SU-DHL-6 (cell line): Measurements from ENCODE around the gene EML4.
"Not testable (repeated sequence)": the region's sequence is repeated elsewhere in the genome, so short reads cannot be mapped to it uniquely, and the experiment has no call there.

Experiments
- EZH2phosphoT487 ChIP-seq: fragments of 200-600 bp; sonication (generic), shearing (Covaris generic); conservative IDR thresholded peaks from 2 replicates; pipeline ENCODE4 v1.6.1; 2018; ENCODE audit warnings: mild to moderate bottlenecking, antibody characterized with exemption, low read length, moderate library complexity, mixed read lengths
- TF ChIP-seq, protein P1 (sequence below): fragments of 200-600 bp; sonication (generic); IDR thresholded peaks from one replicate; pipeline ENCODE4 v1.5.1; 2017; ENCODE audit warnings: antibody characterized with exemption, mild to moderate bottlenecking, low read length, moderate library complexity; ENCODE audit not compliant: insufficient read depth, poor library complexity, severe bottlenecking

GRCh38 chr2:42134401-42134932, 34.7 kb upstream of the EML4 start:
- TF ChIP-seq, protein P1, sequence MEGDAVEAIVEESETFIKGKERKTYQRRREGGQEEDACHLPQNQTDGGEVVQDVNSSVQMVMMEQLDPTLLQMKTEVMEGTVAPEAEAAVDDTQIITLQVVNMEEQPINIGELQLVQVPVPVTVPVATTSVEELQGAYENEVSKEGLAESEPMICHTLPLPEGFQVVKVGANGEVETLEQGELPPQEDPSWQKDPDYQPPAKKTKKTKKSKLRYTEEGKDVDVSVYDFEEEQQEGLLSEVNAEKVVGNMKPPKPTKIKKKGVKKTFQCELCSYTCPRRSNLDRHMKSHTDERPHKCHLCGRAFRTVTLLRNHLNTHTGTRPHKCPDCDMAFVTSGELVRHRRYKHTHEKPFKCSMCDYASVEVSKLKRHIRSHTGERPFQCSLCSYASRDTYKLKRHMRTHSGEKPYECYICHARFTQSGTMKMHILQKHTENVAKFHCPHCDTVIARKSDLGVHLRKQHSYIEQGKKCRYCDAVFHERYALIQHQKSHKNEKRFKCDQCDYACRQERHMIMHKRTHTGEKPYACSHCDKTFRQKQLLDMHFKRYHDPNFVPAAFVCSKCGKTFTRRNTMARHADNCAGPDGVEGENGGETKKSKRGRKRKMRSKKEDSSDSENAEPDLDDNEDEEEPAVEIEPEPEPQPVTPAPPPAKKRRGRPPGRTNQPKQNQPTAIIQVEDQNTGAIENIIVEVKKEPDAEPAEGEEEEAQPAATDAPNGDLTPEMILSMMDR, result not testable (repeated sequence)
- not testable (repeated sequence) for TF ChIP-seq EZH2phosphoT487
